C1 segment of cervical spinal cord (tissue), 14 donors: ENCODE results near the gene UBAP2.

Experiments
- DNase-seq, 14 donors: peaks; one replicate each; lab custom pipeline; 2025; lab: John Stamatoyannopoulos, UW

The UBAP2 gene

DNA sequence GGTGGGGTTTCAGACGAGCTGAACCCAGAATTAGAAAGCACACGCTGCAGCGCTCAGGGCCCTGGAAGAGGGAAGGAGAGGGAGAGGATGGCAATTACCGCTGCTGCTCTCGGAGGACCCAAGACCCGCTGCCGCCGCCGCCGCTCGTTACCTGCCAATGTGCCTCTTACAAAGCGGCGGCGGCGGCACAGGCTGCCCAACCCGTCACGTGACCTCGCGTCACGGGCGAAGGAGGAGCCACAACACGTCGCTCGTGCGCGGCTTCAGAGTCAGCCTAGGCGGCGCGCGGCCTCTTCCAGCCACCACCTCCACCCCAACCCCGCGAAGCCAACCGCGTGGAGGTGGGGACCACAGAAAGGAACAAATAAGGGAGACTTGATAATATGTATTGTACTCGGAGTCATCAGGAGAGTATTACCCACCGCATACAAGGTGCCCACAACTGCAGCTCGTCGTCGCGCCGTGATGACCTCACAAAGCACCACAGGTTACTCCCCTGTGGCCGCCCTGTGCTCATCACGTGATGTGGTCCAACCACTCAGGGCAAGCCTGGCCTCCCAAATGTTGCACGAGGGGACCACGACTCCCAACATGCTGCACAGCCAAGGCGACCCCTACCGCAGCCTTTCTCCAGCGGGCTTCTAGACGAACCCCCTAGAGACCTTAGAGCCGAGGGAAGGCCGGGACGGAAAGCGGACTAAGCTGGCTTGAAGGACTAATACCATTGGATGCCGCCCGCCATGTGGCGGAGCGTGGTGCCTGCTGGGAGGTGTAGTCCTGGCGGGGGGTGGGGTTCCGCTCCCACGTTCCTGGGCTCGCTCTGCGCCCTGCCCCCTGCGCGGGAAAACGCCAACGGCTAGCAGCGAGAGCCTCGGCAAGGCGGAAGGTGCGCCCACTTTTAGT is at the start of gene UBAP2:
Gene UBAP2 (minus strand): TSS at position 161 of the 903 bp plus-strand sequence. CDS start 31,739 bp downstream, outside the sequence.
- DNase-seq: peak; percentile 98 to 100 (median 100)

- no peak for DNase-seq
Observed at GRCh38 chr9:34098307-34098706, 49.6 kb upstream of the UBAP2 start.

DNA sequence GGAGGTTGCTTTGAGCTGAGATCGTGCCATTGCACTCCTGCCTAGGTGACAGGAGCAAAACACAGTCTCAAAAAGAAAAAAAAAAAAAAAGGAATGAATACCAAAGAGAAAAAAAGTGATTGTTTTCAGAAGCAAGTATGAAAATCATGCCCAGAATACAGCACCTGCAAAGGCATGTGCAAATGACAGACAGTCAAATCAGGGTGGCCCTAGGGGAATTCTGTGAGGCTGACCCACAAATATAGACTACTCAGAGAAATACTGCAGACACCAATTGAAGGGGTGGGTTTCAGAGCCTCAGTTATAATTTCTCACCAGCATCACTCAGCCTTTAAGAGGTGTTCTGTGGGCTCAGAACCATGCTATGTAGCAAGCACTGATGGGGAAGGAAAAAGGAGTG is 49.2 kb upstream of the UBAP2 start:
- no peak for DNase-seq

- DNase-seq: no peak
Observed at GRCh38 chr9:34096751-34097150, 48.1 kb upstream of the UBAP2 start.

DNA sequence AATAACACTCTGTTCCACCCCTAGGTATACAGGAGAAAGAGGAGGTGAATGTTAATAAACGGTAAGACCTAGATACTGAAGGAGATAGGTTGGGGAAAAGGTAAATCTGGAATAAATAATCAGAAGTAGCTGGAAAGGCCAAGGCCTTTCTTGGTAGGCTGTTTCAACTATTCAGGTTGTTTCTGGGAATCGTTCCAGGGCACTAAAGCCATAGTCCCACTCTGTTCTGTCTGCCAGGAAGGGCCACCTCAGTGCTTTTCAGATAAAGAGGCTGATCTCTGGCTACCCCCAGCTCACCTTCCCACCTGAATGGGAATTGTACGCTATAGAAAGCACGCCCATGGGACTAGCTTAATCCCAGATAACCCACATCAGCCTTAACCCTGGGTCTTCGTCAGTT is 44.9 kb upstream of the UBAP2 start:
- DNase-seq: no peak

GRCh38 chr9:34089311-34089710 is 40.6 kb upstream of the UBAP2 start:
- DNase-seq: peak in 5 of 14 donors; percentile 1 to 11 (median 5)

- DNase-seq: peak in 1 of 14 donors; percentile 0
Observed at GRCh38 chr9:34087370-34087769, 38.7 kb upstream of the UBAP2 start.

GRCh38 chr9:34086864-34087263 is 38.2 kb upstream of the UBAP2 start:
- no peak for DNase-seq

GRCh38 chr9:34085581-34086500 is 37.2 kb upstream of the UBAP2 start:
- peak in 9 of 14 donors; percentile 1 to 34 (median 15) for DNase-seq

DNA sequence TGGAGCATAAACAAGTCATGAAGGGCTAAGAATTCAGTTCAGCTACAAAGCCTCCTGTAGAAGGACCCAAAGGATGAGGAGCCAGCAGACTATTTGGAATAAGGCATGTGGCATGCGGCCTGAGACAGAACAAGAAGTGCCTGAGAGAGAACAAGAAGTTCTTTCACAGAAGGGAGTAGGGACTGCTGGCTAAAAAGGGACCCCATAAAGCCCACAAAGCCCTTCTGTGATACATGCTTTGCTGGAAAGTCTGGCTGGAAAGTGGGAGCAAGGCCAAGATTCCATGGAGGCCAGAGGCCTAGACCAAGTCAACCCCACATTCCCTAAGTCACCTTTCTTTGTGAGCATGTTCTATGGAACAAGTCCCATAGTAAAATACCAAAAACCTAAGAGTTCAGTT is 35.9 kb upstream of the UBAP2 start:
- DNase-seq: peak in 11 of 14 donors; percentile 3 to 74 (median 40)

GRCh38 chr9:34079181-34079580 is 30.5 kb upstream of the UBAP2 start:
- no peak for DNase-seq

- no peak for DNase-seq
Observed at GRCh38 chr9:34072868-34073590, 24.3 kb upstream of the UBAP2 start.

DNA sequence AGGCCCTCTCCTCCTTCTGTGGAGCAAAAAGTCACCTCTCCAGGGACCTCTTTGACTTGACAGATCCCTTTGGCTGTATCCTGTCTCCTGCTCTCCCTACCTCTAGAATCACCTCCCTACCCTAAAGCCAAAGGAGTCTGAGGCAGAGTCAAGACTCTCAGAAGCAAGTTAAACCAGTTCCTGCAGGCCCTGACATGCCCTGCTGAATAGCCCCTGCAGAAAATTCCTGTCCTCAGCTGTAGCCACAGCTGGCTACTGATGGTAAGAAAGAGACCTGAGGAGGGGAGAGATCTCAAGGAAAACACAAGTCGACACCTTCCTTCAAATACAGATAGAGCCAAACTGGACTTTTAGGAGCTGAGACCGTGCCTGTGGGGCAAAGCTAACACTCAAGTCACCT is 23.7 kb upstream of the UBAP2 start:
- no peak for DNase-seq

DNA sequence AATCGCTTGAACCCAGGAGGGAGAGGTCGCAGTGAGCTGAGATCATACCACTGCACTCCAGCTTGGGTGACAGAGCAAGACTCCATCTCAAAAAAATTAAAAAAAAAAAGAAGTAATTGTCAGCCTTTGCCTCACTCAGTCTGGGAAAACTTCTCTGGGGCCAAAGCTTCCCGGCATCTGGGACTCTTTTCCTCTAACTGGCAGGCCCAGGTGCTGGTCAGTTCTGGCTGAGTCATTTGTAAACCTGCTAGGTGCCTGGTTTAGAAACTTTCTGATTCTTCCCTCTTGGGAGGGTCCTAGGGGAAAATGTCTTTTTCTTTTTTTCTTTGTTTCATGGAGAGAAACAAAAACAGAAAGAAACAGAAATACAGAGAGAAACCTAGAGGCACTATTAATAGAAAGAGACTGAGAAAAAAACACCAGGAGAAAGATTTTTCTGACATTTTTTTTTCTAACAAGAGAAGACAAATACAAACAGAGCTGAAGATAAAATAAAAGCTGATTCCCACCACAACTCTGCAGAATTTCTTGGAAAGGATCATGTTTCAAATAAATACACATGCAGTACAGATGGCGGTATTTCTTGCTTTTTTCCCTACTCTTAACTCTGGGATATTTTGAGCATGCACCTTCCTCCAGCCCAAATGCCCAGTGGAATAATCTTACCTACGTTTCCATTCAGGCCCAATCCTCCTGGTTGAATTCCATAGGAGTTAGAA is 22.1 kb upstream of the UBAP2 start:
- DNase-seq: peak in 1 of 14 donors; percentile 15

DNA sequence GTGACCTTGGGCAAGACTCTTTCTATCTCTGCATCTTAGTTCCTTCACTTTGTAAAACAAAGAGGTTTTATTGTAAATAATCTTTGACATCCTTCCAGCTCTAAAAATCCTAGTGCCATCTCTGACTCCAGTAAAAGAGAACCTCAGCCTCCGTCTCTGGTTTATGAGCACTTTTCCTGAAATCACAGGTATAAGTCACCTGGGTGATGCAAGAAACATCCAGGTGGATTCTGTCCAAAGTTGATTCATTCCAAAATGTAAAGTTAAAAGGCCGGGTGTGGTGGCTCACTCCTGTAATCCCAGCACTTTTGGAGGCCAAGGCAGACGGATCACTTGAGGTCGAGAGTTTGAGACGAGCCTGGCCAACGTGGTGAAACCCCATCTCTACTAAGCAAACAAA is 21.1 kb upstream of the UBAP2 start:
- no peak for DNase-seq

- DNase-seq: no peak
Observed at GRCh38 chr9:34065541-34065940, 16.9 kb upstream of the UBAP2 start.

DNA sequence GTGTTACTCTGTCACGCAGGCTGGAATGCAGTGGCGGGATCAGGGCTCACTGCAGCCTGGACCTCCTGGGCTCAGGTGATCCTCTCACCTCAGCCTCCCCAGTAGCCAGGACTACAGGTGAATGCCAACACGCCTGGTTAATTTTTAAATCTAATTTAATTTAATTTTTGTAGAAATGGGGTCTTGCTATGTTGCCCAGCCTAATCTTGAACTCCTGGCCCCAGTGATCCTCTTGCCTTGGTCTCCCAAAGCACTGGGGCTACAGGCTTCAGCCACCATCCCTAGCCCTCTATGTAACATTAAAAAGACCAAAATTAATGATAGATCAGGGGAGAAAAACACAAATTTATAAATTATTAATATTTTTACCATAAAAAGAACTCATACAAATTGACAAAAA is 11.3 kb upstream of the UBAP2 start:
- no peak for DNase-seq

DNA sequence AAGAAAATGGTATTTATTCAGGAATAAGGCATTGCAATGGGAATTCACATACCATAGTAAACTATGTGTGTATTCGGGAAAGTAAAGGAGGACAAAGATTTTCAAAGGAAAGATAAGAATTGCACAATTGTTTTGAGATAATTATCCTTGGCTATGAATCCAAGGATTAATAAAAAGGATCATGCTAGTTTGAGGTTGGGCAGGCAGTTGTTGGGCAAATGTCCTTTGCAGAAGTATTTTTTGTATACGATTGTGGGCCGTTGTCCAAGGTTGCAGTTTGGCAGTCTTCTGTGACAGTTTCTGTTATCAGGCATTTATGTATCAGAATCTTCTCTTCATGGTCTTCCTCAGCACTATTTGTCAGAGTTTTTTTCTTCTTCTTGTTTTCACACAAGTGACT is 10.6 kb upstream of the UBAP2 start:
- DNase-seq: no peak

DNA sequence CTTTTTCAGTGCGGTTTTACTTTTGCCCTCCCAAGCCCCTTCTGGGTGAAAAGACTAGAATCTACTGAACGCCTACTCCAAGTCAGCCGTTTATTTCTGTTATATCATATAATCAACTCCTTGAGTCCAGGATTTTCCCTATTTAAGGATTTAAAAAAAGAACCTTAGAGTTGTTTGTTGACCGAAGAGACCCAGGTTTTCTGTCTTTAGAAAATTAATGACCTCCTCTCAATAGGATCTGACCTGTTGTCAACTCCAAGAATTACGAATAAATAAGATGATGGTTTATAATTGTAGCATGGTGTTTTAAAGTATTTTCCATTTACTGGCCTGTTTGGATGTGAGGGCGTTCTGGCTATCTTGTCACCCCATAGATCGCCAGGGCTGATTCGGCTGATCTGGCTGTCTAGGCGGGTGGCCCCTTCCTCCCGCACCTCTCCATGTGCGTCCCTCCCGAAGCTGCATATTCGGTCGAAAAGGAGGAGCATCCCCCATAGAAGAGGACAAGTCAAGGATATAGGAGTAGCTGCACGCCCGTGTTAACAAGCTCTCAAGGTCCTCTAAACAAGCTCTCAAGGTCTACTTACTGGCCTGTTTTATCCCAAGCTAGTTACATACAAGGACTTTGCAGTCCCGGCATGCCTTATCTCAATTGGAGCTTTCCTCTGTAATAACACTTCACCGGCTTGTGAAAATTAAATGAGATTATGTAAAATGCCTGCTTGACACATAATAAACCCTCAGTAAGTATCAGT is 1.1 kb upstream of the UBAP2 start:
- no peak for DNase-seq
